HPDE6-E6E7 (cell line): ENCODE results near the gene HOXA6.

Source experiments
- DNase-seq: peaks from one replicate; pipeline ENCODE4 v3.0.0; 2011; ENCODE audit warnings: missing footprints; ENCODE audit errors: extremely low spot score

The HOXA6 gene

DNA sequence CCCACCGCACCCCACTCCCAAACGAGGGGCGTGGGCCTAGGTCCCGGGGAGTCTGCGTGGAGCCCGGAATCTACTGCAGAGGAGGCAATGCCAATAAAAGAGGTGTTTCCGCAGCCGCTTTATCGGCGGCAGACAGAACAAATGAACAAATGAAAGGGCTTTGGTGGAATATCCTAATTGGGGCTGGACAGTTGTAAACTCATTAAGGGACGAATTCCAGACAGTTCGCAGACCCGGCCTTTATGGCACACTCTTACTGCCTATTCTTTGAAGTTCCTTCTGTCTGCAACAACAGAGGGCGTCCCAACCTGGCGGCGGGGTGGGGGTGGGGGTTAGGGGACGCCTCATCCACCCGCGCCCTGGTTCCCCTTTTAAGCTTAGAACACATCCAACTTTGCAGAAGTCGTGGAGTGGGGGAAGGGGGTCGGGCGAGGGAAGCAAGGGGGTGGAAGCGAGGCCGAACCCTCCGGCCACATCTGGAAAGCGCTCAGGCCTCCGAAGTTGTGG, 13.7 kb upstream of the HOXA6 start:
- DNase-seq: no peak

DNA sequence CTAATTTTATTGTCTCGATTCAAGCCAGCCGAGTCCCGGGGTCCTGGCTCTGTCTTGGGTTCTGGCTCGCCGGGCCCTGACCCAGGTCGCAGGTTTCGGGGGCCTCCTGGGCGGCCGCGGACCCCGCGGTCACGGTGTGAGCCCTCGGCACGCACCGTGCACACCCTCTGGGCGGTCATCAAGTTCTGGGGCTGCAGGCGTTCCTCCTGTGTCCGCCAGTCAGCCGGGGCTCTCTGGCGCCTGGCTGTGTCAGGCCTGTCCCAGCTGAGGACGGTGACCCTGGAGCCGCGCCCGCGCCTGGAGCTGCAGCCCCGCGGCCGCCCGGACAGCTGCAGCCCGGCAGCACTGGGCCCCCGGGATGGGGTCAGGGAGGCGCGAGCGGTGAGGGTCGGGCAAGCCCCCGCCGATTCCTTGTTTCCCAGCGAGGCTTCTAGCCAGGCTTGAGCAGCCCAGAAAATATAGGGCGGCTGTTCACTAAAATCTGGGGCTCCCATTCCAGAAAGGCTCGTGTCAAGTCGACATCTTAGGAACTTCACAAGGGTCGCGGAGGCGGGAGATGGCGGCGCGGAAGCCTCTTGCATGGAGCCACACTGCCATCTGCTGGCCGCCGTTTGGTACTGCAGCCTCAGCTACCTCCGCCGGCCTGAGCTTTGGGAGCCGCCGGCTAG, 13.1 kb upstream of the HOXA6 start:
- peak; percentile 69 for DNase-seq

DNA sequence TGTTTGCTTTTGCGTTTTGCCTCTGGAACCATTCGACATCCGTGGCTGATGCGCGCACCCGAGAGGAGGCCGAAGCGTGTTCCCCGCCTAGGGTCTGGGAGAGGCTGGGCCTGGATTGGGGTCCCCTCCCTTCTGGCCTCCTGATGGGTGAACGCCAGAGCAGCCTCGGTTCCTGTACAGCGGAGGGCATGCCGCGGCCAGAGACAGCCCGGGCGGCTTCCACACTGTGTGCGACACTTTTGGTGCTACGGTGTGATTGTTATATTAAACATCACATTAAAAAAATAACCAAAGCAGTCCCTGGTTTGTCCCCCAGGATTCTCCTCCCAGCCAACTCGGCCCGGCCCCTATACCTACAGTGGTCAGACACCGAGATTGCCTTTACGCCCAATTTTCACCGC, 12.6 kb upstream of the HOXA6 start:
- no peak for DNase-seq

DNA sequence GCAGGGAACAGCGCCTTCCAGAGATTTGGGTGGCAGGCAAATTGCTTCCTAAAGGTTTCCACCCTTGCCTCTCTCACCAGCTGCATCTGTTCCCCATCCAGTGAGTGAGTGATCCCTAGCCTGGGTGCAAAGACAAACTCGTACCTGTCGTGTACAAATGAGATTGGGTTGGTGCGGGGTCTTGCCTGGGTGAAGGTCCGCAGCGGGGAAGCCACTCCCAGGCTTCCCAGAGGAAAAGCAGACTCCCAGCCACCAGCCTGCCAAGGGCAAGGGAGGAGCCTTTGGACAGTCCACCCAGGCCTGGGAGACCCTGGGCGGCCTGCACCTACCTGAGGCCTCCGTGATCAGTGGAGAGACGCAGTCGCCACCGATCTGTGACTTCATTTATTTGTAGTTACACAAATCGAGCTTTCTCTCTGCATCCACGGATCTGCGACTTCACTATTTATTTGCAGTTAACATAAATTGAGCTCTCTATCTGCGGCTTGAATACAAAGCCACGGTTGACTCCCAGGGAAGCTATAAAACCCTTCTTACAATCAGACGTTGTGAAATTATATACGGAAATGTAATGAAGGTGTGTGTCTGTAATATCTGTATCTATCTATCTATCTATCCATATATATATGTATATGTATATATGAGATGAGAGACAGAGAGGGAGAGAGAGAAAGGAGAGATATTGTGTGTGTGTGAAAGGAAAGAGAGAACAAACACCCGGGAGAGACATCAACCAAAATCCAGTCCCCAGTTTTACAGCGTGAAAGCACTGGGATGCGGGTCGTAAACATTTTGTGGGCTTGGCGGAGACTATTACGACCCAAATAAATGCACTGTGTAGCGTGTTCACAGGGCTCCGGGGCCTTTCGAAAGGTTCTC, 11.9 kb upstream of the HOXA6 start:
- no peak for DNase-seq

DNA sequence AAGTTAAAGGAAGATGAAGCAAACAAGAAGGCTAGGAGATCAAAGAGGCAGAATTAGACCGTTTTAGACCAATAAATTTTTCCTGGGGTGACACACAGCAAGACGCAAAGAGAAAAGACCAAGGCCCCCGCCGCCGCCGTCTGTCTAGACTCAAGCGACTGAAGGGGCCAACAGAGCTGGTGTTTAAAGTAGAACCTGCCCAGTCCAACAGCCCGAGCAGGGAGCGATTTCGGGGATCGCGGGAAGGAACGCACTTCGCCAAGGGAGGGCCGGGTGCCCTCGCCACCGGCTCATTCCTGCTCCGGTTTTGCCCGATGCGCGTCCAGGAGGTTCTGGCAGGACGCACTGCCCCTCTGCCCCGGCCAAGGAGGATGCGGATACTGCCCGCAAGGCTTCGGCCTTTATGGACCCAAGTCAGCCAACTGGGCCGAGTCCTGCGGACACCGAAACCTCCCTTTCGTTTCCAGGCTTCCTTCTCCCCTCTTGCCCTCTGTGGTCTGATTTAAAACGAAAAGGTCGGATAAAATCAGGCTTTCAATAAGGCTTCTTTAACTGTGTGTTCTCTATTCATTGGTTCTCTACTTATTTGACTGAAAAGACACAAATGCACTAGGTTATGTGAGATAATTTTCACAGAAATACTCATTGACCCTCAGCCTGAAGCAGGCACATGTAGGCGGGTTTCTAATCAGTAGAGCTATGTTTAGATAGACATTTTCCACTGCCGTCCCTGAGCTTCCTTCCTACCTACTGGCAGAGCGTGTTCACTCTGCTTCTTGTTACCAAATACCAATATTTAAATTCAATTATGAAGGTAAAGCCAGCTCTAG, 11.1 kb upstream of the HOXA6 start:
- no peak for DNase-seq

DNA sequence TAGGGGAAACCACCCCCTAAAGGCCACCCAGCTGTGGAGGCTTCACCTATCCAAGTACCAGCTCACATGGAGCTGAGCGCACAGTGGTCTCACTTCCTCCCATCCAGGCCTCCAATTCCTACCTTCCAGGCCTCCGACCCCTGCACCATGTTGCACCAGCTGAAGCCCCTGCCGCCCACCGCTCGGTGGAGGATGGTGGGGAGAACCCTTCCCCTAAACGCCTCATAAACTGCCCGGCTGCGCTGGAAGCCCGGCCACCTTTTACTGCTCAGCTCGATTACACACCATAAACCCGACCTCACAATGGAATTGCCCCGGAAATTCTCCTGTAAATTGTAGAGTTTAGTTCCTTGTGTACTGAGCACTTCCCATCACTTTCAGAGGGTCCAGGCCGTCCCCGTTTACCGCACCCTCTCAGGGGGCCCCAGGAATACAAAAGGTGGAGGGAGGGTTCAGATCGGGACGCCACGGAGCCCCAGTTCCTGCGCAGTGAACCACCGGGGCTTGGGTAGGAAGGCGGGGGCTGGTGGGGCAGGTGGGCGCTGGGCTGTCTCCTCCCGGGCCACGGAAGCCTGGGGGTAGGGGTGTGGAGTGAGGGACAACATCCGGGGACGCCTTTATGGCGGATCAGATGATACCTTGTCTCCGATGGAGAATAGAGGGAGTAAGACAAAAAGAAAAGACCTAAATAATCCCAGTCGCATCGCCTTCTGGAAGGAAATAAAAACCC, 10.3 kb upstream of the HOXA6 start:
- DNase-seq: no peak

DNA sequence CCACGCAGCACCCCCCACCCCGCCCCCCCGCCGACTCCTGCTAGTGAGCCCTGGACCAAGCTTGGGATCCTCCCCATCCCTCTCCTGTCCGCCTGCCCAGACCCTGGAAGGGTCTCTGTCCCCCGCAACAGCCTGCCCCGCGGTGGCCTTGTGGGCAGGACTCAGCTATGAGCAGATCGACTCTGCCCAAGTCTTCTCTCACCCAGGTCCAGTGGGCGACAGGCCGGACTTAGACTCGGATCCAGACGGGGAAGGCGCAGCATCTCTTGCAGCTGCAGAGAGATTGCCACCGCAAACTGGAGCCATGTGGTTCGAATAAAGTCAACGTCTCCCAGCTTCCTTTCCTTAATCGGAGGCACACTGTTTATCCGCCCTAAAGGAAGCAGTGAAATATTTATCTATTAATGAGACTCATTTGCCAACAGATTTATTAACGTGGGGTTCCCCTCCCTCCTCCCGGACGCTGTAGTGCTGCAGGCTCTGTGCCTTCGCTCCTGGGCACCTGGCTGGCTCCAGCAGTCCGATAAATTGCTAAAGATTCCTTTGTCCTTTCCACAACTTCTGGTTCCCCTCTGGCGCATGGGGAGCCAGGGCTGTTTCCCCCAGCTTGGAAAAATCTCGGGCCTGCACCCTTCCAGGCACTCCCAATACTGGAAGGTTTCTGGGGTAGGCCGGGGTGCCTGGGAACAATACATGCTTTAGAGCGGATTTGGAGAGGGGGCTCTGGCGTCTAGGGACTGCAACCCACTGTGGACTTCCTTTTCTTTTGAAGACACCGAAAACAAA, 9.5 kb upstream of the HOXA6 start:
- no peak for DNase-seq

DNA sequence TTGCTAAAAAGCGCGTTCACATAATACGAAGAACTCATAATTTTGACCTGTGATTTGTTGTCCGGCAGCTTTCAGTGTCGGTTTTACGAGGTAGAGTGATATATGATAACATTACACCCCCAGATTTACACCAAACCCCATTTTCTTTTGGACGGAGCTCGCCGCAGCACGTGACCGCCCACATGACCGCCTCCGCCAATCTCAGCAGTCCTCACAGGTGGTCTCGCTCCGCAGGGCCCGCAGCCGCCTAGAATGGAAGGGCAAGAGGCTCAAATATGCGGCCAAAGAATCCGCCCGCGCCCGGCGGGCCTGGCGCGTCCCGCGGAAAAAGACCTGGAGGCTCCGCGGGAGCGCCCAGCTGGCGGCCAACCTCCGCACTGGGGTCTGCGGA, 8.9 kb upstream of the HOXA6 start, which contains the start of gene HOXA7:
TSS of gene HOXA7 (minus strand) at position 168 of the 391 bp plus-strand sequence. CDS start at position 38, 130 bp downstream.
- no peak for DNase-seq

DNA sequence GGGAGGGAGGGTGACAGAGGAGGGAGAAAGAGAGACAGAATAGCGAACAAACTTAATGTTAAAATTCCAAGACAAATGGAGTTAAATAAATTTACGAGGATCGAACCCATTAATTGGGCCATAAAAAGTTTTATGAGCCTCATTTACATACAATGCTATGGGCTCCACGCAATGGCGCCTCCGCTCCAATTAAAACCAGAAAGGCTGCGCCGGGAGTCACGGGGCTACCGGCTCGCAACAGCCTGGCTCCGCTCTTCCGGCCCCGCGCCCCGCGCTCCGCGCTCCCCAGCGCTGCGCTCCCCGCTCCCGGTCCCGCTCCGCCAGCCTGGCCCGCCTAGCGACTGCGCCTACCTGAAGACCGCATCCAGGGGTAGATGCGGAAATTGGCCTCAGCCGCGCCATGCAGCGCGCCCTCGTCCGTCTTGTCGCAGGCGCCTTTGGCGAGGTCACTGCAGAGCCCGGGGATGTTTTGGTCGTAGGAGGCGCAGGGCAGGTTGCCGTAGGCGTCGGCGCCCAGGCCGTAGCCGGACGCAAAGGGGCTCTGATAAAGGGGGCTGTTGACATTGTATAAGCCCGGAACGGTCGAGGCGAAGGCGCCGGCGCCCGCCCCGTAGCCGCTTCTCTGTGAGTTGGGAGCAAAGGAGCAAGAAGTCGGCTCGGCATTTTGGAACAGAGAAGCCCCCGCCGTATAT, 8.4 kb upstream of the HOXA6 start:
- DNase-seq: no peak

DNA sequence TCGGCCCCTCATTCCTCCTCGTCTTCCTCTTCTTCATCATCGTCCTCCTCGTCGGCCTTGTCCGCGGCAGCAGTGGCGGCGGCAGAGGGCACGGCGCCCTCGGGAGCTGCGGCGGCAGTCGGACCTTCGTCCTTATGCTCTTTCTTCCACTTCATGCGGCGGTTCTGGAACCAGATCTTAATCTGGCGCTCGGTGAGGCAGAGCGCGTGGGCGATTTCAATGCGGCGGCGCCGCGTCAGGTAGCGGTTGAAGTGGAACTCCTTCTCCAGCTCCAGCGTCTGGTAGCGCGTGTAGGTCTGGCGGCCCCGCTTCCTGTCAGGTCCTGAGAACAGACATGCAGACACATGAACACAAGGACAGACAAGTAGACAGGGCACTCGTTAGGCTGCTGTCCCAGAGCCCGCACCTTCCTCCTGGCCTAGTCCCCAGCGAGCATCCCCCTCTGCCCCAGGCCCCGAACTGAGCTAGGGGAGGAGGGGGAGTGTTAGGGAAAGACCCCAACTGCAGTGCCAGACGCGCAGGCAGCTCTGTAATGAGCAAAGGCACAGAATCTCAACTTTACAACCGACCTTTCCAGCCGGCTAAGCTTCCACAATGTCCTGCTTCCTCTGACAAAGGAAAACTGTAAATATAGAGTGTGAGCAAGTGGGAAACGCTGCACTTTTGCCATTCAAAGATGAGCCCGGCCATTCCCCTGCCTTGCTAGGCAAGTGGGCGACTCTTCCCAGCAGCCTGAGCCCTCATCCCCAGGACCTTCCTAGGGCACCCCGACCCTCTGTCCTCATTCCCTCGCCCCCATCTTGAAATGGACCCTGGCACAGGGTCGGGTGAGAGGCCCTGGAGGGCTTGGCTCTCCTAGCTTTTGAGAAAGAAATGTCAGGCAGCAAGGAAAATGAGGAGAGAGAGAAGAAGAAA, 7.6 kb upstream of the HOXA6 start:
- DNase-seq: no peak

DNA sequence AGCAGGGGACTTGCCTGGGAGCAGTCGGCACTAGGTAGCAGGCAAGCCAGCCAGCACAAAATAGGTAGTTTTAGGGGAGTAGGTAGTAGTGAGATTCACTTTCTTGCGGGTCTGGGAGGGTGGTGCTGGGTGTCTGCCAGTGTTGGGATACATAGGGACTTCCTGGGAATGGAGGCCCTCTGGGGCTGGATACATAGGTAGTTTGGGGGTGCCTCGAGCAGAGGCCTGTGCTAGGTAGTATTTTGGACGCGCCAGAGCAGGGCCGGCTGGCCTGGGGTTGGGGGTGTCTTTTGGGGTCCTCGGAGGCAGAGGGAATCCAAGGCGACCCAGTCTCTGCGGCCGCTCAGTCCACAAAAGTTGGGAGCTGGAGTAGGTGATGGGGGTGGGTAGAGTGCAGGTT, 6.8 kb upstream of the HOXA6 start:
- no peak for DNase-seq

DNA sequence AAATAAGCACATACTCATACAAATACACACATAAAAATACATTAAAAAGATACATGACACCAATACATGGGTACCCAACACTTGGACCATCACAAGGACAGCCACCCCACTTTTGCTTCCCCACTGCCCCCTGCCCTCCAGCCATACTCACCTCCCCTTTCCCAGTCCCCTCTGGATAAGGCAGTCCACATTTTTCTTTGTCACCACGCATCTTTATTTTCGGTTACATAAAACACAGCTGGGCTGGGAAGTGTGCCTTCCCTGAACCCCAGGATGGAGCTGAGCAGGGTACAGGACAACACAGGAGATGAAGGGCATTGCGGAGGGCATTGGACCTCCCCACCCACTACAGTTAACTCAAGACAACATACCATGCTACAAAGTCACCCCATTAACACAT, 6.0 kb upstream of the HOXA6 start:
- DNase-seq: no peak

DNA sequence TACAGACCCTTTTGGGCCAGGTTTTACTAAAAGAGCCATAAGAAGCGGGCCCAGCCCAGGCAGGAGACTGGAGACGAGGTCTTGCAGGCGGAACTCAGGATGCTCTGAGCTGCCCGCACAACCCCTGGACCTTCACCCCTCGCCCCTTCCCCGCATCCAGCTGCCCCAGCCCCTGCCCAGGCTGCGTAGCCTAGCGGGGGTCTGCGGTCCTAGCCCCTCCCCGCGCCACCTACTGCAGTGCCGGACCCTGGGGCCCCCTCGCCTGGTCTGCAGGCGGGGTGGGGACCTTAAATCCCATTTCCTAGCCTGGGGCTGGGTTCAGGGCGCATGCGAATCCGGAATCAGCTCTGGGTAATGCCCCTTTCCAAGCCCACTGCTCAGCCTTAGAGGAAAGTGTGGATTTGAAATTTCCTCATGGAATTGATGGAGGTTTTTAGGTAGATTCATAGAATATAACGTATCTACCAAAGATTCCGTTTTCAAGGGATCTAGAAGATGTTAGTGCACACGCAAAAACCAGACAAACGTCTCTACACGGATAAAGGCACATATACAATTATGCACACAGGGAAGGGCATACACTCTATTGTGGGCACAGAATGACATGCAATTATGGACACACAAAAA, 5.4 kb upstream of the HOXA6 start:
- no peak for DNase-seq

DNA sequence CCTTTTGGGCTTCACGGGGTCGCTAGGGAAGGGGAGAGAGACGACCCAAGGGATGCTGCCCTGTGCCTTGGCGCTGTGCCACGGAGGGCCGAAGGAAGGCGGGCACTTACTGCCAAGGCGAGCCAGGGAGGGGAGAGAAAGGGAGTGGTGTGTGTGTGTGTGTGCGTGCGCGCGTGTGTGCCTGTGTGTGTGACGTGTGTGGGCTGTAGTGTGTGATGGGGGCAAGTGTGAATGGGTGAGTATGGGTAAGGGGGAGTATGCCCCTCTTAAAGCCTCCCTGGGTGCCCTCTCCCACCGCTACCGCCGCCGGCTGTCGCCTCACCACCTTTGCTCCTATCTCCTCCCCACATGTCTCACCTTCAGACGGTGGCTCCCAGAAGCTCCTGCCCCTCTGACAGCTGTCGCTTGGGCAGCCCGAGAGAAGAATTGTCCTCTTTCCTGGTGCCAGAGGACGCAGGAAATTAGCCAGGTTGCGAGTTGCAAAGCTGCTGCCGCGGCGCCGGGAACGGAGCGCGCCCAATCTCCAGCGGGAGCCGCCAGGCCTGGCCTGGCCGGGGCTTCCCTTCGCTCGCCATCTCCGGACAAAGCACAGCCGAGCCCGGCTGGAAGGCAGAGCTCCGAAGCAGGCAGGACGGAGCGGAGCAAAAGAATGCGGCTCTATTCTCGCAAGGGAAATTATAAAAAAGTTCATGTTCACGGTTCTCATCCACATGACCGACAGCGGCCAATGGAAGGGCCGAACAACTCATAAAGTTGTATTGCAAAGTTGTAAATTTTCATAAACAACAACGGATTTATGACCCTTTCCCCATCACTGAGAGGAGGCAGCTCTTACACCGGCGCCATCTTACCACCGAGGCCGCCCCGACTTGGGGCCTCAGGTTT, 4.6 kb upstream of the HOXA6 start, which contains the start of gene HOXA3:
TSS of gene HOXA3 (minus strand) at position 653 of the 885 bp plus-strand sequence. CDS start 41,943 bp downstream, outside the sequence.
- no peak for DNase-seq

DNA sequence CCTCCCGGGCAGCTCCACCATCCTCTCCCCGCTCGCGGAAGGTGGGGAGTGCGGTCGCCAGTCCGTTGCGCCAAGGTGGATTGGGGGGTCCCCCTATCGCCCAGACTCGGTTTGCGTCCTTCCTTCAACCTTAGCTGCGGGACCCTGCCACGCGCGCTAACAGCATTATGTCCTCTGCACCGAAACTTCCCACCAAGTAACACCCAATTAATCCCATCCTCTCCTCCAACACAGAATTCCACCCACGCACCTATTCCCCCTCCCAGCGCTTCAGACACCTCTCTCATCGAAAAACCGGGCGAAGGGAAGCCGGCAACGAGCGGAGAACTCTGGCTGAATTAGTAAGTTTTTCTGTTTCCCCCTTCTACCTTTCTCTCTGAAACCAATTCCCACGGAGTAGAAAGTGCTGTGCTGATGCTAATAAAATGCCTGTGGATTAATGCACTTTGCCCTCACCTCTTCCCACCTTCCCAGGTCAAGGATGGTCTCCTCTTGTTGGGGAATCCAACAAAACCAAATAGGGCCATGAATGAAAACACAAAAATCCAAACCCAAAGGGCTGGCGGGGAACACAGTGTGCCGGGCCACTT, 3.9 kb upstream of the HOXA6 start:
- no peak for DNase-seq

DNA sequence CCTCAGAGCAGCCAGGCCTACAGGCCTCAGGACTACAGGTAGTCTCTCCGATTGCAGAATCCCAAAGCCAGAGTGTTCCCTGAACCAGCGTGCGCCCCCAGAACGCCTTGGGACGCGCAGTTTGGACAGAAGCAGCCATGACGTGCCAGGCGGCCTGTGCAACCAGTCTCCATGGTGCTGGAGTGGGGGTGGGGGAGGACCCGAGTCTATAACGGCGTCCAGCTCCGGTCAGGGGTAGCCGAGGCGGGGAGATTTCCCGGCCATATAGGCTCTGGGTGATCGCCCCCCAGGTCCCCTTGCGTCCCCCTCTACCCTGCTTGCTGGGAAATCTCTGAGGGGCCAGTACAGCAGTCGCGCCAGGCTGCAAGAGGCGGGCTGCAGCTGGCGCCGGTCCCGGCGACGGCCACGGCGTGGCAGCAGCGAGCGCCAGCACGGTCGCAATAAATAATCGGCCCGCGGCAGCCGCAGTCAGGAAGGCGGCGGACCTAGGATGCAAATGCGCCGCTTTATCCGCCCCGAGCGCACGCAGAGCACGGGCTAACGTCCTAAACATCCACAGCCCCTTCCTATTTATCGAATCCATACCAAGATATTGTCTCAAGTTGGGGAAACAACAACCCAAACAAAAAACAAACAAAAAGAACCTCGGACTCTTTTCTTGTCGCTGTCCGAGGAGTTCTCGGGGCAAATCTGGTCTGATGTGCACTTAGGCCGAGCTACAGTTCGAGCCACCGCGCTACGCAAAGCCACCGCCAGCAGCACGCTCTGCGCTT, 3.2 kb upstream of the HOXA6 start:
- no peak for DNase-seq
